Effector CD4-positive, alpha-beta T cell (primary cell): ENCODE results near the gene CDH20.

Source experiments
- DNase-seq: peaks from one replicate; pipeline ENCODE4 v3.0.0-alpha.2; 2020

The CDH20 gene

DNA sequence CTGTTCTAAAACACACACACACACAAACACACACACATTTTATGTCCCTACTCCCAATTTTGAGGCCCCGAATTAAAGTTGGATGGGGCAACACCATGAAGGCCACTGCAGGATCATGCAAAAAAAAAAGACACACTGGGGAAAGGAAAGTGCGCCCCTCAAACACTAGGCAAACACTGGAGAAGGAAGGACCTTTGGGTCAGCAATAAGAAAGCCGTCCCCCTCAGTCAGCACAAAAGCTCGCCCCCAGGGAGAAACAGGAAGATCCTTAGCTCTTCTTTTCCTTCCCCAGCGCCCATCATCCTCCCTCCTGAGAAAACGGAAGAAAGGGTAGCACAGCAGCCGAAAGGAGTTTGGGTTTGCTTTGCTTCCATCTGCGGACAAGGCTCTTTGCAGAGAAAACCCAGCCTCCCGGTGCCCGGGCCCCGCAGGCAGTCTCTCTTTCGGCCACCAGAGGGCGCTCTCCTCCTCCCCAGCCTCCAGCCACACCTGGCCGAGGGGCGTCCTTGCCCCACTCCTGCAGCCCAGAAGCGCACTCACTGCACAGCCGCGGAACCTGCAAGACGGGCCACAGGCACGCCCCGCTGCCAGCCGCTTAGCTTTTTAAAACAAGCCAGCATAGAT is 248.5 kb downstream of the CDH20 start:
- peak; percentile 52 for DNase-seq

- no peak for DNase-seq
Observed at GRCh38 chr18:61582202-61582710, 249.0 kb downstream of the CDH20 start.

DNA sequence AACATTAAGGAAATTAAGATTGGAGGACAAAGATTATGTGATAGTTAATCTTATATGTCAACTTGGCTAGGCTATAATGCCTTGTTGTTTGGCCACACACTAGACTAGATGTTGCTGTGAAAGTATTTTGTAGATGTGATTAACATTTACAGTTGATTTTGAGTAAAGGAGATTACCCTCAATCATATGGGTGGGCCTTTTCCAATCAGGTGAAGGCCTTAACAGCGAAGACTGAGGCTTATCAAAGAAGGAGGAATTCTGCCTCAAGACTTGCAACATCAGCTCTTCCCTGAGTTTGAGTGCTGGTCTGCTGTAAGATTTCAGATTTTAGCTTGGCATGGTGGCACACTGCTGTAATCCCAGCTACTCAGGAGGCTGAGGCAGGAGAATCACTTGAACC is 250.3 kb downstream of the CDH20 start:
- DNase-seq: no peak

DNA sequence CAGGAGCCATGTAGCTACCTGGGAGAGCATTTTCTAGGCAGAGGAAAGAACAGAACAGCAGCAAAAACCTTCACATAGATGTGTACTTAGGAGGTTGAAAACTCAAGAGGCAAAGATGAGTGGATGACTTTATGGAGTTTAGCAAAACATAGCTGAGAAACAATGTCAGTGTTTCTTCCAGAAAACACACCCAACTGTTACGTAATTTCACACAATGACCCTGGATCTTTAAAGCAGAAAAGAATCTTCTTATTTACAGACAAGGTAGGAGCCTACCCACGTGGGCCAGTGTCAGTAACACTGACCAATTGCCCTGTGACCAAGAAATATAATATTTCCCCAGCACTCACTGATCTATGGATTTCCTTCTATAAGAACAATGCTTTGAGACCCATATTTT is 254.6 kb downstream of the CDH20 start:
- DNase-seq: no peak

DNA sequence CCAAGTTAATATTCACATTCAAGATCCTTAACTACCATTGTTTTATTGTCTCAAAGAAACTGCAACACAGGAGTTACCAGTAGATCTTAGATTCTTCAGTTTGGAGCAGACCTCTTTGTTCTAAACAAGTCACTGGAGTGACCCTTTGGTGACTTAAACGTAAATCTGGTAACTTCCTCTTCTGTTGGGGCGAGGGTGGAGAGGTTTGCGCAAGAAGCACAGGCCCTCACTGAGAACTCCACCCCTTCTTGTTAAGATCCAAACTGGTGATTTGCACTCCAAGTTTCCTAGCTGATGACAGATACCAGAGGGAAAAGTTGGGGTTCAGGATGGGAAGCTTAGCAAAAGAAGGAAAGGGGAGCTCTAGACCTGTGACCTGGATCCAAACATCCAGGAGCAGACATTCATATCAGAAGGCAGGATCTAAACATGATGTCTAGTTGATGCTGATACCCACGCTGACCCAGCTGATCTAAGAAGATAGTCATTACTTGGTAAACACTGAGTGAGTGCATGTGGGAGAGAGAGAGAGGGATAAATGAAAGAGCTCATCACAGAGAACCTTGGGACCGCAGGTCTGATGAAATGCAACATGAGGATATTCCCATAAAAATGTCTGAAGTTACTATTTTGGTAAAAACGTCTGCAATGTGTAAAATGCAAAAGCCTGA is 256.0 kb downstream of the CDH20 start:
- DNase-seq: no peak

DNA sequence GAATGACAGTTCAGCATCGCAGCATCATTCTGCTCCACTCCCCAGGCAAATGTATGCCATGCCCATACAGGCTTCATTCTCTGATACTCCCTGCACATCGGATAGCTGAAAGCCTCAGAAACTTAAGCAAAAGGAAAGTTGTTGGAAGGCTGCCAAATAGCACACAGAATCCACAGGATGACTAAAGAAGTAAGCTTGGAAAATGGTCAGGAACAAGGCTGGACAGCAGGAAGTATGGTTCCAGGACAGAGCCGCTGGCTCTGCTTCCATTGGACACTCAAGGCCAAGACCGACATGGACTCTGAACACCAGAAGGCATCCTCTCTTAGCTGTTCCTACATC is 256.5 kb downstream of the CDH20 start:
- DNase-seq: no peak

- no peak for DNase-seq
Observed at GRCh38 chr18:61591253-61591652, 258.0 kb downstream of the CDH20 start.

GRCh38 chr18:61595615-61596251 is 262.5 kb downstream of the CDH20 start:
- no peak for DNase-seq

- DNase-seq: no peak
Observed at GRCh38 chr18:61596296-61596695, 263.1 kb downstream of the CDH20 start.

DNA sequence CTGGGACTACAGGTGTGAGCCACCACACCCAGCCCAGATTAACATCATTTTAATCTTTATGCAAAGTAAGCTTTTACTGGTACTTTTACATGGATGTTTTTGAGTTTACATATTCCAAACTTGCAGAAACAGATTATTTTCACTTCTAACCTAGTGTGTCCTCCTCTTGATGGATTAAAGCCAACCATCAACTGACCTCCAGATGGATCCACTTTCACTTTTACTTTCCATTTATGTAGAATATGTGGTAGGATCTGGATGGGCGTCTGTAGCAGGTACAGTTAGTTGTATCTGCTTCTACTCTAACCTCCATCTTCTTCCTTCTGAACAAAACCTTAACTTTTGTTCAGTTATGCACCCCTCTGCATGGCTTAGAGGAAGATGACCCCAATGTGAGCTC is 264.1 kb downstream of the CDH20 start:
- DNase-seq: no peak

- DNase-seq: no peak
Observed at GRCh38 chr18:61600422-61600821, 267.2 kb downstream of the CDH20 start.

DNA sequence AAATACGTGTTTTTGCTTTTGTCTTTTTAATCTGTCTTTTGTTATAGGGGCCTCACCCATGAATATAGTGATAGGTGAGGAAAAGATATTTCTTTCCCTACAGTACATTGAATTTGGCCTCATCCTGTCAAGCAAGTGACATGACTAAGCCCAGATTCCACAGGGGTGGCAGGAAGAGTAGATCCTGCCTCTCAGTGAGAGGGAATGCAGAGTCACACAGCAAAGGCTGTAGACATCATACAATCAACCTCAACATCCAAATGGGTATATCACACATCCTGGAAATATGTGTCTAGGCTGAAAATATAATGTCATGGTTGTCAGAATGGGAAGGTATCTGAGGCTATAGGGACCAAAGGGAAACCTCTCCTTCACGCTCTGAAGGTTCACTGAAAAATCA is 269.6 kb downstream of the CDH20 start:
- no peak for DNase-seq
